ENCODE results near the gene RSAD2. TPM values are rescaled to one million over a fixed set of nuclear protein-coding genes. Genes with fewer than 3 reads are reported as not detected.

Gene RSAD2
- total and polyA plus RNA-seq, 2 donors from 2014 or later, result 4.3 to 4.5 TPM

- Histone ChIP-seq H3K9ac (ENCODE audit: low read length in 3 of 3) (no peak overlapping the region), H3K4me1 (ENCODE audit: control insufficient read depth in 2 of 3, insufficient read depth in 2 of 3, low read depth in 1 of 3, low read length in 3 of 3) (peaks cover 8 to 16% (median 10%) of the 10 kb centered on the region in 3 donors), H3K36me3 (ENCODE audit: control insufficient read depth in 2 of 3, insufficient read depth in 3 of 3, low read length in 3 of 3) (no peaks in the 10 kb centered on the region), H3K27ac (ENCODE audit: low read depth in 2 of 2, low read length in 2 of 2) (peak overlapping the region in 1 of 2 donors; percentile 14), H3K4me3 (ENCODE audit: low read length in 3 of 3) (no peak overlapping the region), H3K27me3 (ENCODE audit: control insufficient read depth, insufficient read depth, low read length) (no peaks in the 10 kb centered on the region), H3K9me3 (ENCODE audit: control insufficient read depth in 2 of 3, insufficient read depth in 1 of 3, low read length in 3 of 3) (no peaks in the 10 kb centered on the region)
- intact Hi-C loops (cut with DNase I), result no loop called here
- peak in 1 of 5 donors; percentile 37 for DNase-seq
- no peak for FAIRE-seq
- TF ChIP-seq, protein P1, sequence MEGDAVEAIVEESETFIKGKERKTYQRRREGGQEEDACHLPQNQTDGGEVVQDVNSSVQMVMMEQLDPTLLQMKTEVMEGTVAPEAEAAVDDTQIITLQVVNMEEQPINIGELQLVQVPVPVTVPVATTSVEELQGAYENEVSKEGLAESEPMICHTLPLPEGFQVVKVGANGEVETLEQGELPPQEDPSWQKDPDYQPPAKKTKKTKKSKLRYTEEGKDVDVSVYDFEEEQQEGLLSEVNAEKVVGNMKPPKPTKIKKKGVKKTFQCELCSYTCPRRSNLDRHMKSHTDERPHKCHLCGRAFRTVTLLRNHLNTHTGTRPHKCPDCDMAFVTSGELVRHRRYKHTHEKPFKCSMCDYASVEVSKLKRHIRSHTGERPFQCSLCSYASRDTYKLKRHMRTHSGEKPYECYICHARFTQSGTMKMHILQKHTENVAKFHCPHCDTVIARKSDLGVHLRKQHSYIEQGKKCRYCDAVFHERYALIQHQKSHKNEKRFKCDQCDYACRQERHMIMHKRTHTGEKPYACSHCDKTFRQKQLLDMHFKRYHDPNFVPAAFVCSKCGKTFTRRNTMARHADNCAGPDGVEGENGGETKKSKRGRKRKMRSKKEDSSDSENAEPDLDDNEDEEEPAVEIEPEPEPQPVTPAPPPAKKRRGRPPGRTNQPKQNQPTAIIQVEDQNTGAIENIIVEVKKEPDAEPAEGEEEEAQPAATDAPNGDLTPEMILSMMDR (IDR thresholded peaks at IDR 0.05; ENCODE audit: borderline replicate concordance, extremely low read depth, insufficient read depth), result no peak
Observed at GRCh38 chr2:6927186-6927585, 49.6 kb downstream of the RSAD2 start.

DNA sequence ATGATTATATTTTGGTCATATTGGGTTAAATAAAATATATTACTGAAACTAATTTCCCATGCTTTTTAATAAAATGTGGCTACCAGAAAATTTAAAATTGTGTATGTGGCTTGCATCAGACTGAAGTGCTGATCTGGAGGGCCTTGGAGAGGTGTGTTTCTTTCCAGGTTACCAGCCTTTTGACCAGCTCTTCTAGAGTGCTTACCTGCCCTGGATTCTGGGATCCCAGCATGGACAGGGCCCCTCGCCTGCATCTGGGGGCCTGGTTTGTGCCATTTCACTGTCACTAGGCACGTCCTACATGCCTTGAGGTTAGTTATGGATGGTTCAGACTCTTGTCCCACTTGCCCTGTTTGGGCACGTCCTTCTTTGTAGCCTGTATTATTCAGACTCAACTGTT lies 50.2 kb downstream of the RSAD2 start:
- no peak overlapping the region for H3K9ac ChIP-seq (ENCODE audit: low read length in 3 of 3)
- no peaks in the 10 kb centered on the region for H3K36me3 ChIP-seq (ENCODE audit: control insufficient read depth in 2 of 3, insufficient read depth in 3 of 3, low read length in 3 of 3)
- DNase-seq (no peak), FAIRE-seq (no peak)
- no peaks in the 10 kb centered on the region for H3K27me3 ChIP-seq (ENCODE audit: control insufficient read depth, insufficient read depth, low read length)
- H3K27ac ChIP-seq (ENCODE audit: low read depth in 2 of 2, low read length in 2 of 2), result no peak overlapping the region
- H3K4me1 ChIP-seq (ENCODE audit: control insufficient read depth in 2 of 3, insufficient read depth in 2 of 3, low read depth in 1 of 3, low read length in 3 of 3), result peaks cover 6 to 16% (median 10%) of the 10 kb centered on the region in 3 donors
- TF ChIP-seq, protein P1 (IDR thresholded peaks at IDR 0.05; ENCODE audit: borderline replicate concordance, extremely low read depth, insufficient read depth), result no peak
- no peak overlapping the region for H3K4me3 ChIP-seq (ENCODE audit: low read length in 3 of 3)
- intact Hi-C loops (cut with DNase I), result no loop called here
- no peaks in the 10 kb centered on the region for H3K9me3 ChIP-seq (ENCODE audit: control insufficient read depth in 2 of 3, insufficient read depth in 1 of 3, low read length in 3 of 3)

DNA sequence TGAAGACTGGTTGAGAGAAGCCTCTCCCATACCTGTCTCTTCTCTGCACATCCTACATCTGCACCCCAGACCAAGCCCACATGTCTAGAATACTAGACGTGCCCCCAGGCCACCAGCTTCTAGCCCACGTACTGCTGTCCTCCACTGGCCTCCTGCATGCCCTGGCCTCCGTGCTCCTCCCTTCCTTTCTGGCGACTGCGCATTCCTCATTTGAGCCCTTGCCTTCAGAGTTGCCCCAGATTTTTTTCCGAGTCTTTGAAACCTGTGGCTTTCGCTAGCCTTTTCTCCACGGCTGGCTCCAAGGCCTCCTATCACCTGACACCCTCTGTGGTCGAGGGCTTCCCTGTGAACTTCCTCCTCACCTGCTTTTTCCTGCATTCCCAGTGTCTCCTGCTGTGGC lies 50.9 kb downstream of the RSAD2 start:
- H3K36me3 ChIP-seq (ENCODE audit: control insufficient read depth in 2 of 3, insufficient read depth in 3 of 3, low read length in 3 of 3), result no peaks in the 10 kb centered on the region
- no peaks in the 10 kb centered on the region for H3K9me3 ChIP-seq (ENCODE audit: control insufficient read depth in 2 of 3, insufficient read depth in 1 of 3, low read length in 3 of 3)
- FAIRE-seq (no peak), DNase-seq (no peak)
- H3K9ac ChIP-seq (ENCODE audit: low read length in 3 of 3), result no peak overlapping the region
- intact Hi-C loops (cut with DNase I), result no loop called here
- TF ChIP-seq, protein P1 (IDR thresholded peaks at IDR 0.05; ENCODE audit: borderline replicate concordance, extremely low read depth, insufficient read depth), result no peak
- H3K4me1 ChIP-seq (ENCODE audit: control insufficient read depth in 2 of 3, insufficient read depth in 2 of 3, low read depth in 1 of 3, low read length in 3 of 3), result peaks cover 6 to 16% (median 10%) of the 10 kb centered on the region in 3 donors
- H3K4me3 ChIP-seq (ENCODE audit: low read length in 3 of 3), result no peak overlapping the region
- H3K27ac ChIP-seq (ENCODE audit: low read depth in 2 of 2, low read length in 2 of 2), result no peak overlapping the region
- H3K27me3 ChIP-seq (ENCODE audit: control insufficient read depth, insufficient read depth, low read length), result no peaks in the 10 kb centered on the region

Measured in kidney (tissue), 14 donors.